HepG2 (cell line): Measurements from ENCODE around the gene BRAT1. TPM values are rescaled to one million over a fixed set of nuclear protein-coding genes. Genes with fewer than 3 reads are reported as not detected.

ENCODE experiments used
- BHLHE40 ChIP-seq: IDR thresholded peaks from 2 replicates; pipeline ENCODE4 v1.6.1; 2011; ENCODE audit warnings: low read length, improper control_type of control experiment
- HMG20A ChIP-seq: IDR thresholded peaks from 2 replicates; pipeline ENCODE4 v1.6.1; 2016; ENCODE audit warnings: borderline replicate concordance
- KDM5B ChIP-seq: sonication (generic); formaldehyde crosslinking; IDR thresholded peaks from 2 replicates; pipeline ENCODE4 v1.4.0; 2020; ENCODE audit warnings: missing genetic modification reagents, mild to moderate bottlenecking, borderline replicate concordance
- MEF2D ChIP-seq: sonication (generic); formaldehyde crosslinking; IDR thresholded peaks from 2 replicates; pipeline ENCODE4 v1.5.1; 2020; ENCODE audit warnings: mild to moderate bottlenecking, missing genetic modification reagents
- POLR2A ChIP-seq, 2 experiments: IDR thresholded peaks; 2 replicates each; pipeline ENCODE4 v1.6.1; 2011; ENCODE audit warnings: low read depth in 2 of 2, low read length in 2 of 2, mild to moderate bottlenecking in 1 of 2, moderate library complexity in 1 of 2; ENCODE audit not compliant: insufficient read depth in 1 of 2
- POLR2G ChIP-seq: fragments of 200-400 bp; formaldehyde crosslinking; IDR thresholded peaks from 2 replicates; pipeline ENCODE4 v1.6.1; 2018; ENCODE audit warnings: mild to moderate bottlenecking, low read depth, low read length, moderate library complexity
- REPIN1 ChIP-seq: sonication (generic); formaldehyde crosslinking; IDR thresholded peaks from 2 replicates; pipeline ENCODE4 v1.8.0; 2022; ENCODE audit warnings: missing genetic modification reagents, low read depth, mild to moderate bottlenecking, borderline replicate concordance
- TARDBP ChIP-seq: sonication (generic); formaldehyde crosslinking; IDR thresholded peaks from 2 replicates; pipeline ENCODE4 v1.8.0; 2022; ENCODE audit warnings: mild to moderate bottlenecking, missing genetic modification reagents
- ZNF234 ChIP-seq: sonication (generic); formaldehyde crosslinking; conservative IDR thresholded peaks from 2 replicates; pipeline ENCODE4 v1.5.1; 2020; ENCODE audit warnings: mild to moderate bottlenecking, missing genetic modification reagents
- ZNF33B ChIP-seq: sonication (generic); formaldehyde crosslinking; IDR thresholded peaks from 2 replicates; pipeline ENCODE4 v1.5.1; 2020; ENCODE audit warnings: mild to moderate bottlenecking, missing genetic modification reagents
- ZNF501 ChIP-seq: sonication (generic); formaldehyde crosslinking; IDR thresholded peaks from 2 replicates; pipeline ENCODE4 v1.5.1; 2020; ENCODE audit warnings: mild to moderate bottlenecking, moderate library complexity, missing genetic modification reagents
- ZNF777 ChIP-seq: sonication (generic); formaldehyde crosslinking; IDR thresholded peaks from 2 replicates; pipeline ENCODE4 v1.4.0; 2020; ENCODE audit warnings: missing genetic modification reagents
- polyA plus RNA-seq, 8 experiments: library from polyadenylated mRNA; depleted of rRNA in 3 of 8; stranded (reverse) in 7 of 8; unstranded in 1 of 8; fragments of >200 nt; fragmentation: Illumina TruSeq in 4 of 8; extraction: Trizol in 4 of 8; gene quantifications; 2 replicates each; pipeline versions ENCODE4 v1.2.1 to v1.2.3, GENCODE V29; 2011 to 2016; ENCODE audit warnings: low read depth in 4 of 8, missing spikeins in 1 of 8, mixed read lengths in 1 of 8; ENCODE audit not compliant: insufficient read depth in 1 of 8
- total RNA-seq, 5 experiments: library from RNA; depleted of rRNA; stranded (reverse); fragments of >200 nt; fragmentation: Illumina TruSeq; extraction: Trizol; gene quantifications; 2 replicates each; pipeline ENCODE4 v1.2.3, GENCODE V29; 2016; ENCODE audit warnings: low read depth in 1 of 5
- TF ChIP-seq, protein P1 (sequence below): sonication (generic); formaldehyde crosslinking; IDR thresholded peaks from 2 replicates; pipeline ENCODE4 v1.8.0; 2022; ENCODE audit warnings: low read depth, missing genetic modification reagents
- TF ChIP-seq, protein P2 (sequence below): sonication (generic); formaldehyde crosslinking; IDR thresholded peaks from 2 replicates; pipeline ENCODE4 v1.4.0; 2020; ENCODE audit warnings: missing genetic modification reagents
- TF ChIP-seq, protein P3 (sequence below), 2 experiments: sonication (generic) in 1 of 2; formaldehyde crosslinking in 1 of 2; IDR thresholded peaks; 2 replicates each; pipeline versions ENCODE4 v1.4.0 to v1.6.1; 2016 to 2020; ENCODE audit warnings: borderline replicate concordance in 1 of 2, low read depth in 1 of 2, mild to moderate bottlenecking in 1 of 2, missing genetic modification reagents in 1 of 2
- TF ChIP-seq, protein P4 (sequence below): sonication (generic); formaldehyde crosslinking; conservative IDR thresholded peaks from 2 replicates; pipeline ENCODE4 v1.8.0; 2022; ENCODE audit warnings: low read depth, missing genetic modification reagents
- TF ChIP-seq, protein P5 (sequence below): sonication (generic); formaldehyde crosslinking; IDR thresholded peaks from 2 replicates; pipeline ENCODE4 v1.5.1; 2020; ENCODE audit warnings: missing genetic modification reagents, mild to moderate bottlenecking, borderline replicate concordance

BRAT1 gene
- total and polyA plus RNA-seq, 2 of the 13 experiments (the other 11 are each of a cell fraction or from before 2014, with no cell fraction given) = 10.2 to 20.3 TPM

DNA sequence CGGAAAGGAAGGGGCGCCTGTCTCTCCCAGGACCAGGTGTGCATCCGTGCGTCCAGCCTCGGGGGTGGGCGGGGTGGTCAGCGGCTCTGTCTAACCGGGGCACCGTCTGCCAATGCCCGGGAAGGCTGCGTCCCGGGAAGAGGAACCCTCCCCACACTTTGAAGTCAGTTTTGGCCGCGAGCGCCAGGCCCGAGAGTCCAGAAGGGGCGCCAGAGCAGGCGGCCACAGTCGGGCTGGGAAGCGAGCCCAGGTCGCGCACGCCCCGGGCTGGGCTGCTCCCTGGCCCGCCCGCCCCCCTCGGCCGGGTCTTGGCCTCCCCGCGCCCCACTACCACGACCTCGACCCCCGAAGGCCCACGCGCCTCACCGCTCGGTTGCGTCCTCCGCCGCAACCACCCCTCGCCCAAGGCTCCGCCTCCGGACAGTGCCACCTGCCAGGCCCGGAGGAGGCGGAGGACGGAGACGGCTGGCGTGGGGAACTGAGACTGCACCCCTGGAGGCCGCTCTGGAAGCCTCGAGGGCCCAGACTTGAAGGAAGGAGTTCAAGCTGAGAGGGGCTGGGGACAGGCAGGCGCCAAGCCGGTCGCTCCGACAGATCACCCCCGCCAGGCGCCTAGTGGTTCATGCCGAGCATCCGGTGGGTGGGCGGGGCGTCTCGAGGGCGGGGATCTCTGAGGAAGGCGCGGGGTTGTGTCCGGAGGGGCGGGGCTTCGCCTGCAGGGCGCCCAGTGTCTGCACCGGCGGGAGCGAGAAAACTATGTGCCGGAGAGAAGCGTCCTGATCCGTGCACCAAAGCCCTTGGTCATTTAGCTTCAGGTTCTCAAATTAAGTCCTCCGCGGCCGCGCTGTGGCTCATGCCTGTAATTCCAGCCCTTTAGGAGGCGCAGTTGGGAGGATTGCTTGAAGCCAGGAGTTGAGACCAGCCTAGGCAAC, at the start of gene BRAT1 (continued):
- TF ChIP-seq, protein P1, sequence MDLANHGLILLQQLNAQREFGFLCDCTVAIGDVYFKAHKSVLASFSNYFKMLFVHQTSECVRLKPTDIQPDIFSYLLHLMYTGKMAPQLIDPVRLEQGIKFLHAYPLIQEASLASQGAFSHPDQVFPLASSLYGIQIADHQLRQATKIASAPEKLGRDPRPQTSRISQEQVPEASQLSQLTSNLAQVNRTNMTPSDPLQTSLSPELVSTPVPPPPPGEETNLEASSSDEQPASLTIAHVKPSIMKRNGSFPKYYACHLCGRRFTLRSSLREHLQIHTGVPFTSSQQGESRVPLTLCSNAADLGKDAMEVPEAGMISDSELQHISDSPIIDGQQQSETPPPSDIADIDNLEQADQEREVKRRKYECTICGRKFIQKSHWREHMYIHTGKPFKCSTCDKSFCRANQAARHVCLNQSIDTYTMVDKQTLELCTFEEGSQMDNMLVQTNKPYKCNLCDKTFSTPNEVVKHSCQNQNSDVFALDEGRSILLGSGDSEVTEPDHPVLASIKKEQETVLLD = 0 out of 2 replicates have a peak, but pooled peaks have one; percentile 39
- TF ChIP-seq, protein P2, sequence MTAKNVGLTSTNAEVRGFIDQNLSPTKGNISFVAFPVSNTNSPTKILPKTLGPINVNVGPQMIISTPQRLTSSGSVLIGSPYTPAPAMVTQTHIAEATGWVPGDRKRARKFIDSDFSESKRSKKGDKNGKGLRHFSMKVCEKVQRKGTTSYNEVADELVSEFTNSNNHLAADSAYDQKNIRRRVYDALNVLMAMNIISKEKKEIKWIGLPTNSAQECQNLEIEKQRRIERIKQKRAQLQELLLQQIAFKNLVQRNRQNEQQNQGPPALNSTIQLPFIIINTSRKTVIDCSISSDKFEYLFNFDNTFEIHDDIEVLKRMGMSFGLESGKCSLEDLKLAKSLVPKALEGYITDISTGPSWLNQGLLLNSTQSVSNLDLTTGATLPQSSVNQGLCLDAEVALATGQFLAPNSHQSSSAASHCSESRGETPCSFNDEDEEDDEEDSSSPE (CRISPR knock-in tag) = 0 out of 2 replicates have a peak, but pooled peaks have one; percentile 28
- peak; percentile 71; the same call in 1 of the 2 replicates for TF ChIP-seq KDM5B
- TF ChIP-seq ZNF777 = peak; percentile 70; the same call in 1 of the 2 replicates
- TF ChIP-seq POLR2G = peak; percentile 87
- peak; percentile 40; the same call in 1 of the 2 replicates for TF ChIP-seq MEF2D
- TF ChIP-seq, protein P3, sequence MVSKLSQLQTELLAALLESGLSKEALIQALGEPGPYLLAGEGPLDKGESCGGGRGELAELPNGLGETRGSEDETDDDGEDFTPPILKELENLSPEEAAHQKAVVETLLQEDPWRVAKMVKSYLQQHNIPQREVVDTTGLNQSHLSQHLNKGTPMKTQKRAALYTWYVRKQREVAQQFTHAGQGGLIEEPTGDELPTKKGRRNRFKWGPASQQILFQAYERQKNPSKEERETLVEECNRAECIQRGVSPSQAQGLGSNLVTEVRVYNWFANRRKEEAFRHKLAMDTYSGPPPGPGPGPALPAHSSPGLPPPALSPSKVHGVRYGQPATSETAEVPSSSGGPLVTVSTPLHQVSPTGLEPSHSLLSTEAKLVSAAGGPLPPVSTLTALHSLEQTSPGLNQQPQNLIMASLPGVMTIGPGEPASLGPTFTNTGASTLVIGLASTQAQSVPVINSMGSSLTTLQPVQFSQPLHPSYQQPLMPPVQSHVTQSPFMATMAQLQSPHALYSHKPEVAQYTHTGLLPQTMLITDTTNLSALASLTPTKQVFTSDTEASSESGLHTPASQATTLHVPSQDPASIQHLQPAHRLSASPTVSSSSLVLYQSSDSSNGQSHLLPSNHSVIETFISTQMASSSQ (IDR thresholded peaks at IDR 0.05; ENCODE audit: low read depth) = no peak
- TF ChIP-seq, protein P3 (CRISPR knock-in tag; IDR thresholded peaks at IDR 0.05; ENCODE audit: borderline replicate concordance) = 0 out of 2 replicates have a peak, but pooled peaks have one; percentile 68
- 0 out of 2 replicates have a peak, but pooled peaks have one; percentile 43 for TF ChIP-seq ZNF33B (CRISPR knock-in tag)
- peak; percentile 58 to 91 for TF ChIP-seq POLR2A (IDR thresholded peaks at IDR 0.05; ENCODE audit: insufficient read depth in 1 of 2, low read depth in 2 of 2, low read length in 2 of 2)
- TF ChIP-seq, protein P4, sequence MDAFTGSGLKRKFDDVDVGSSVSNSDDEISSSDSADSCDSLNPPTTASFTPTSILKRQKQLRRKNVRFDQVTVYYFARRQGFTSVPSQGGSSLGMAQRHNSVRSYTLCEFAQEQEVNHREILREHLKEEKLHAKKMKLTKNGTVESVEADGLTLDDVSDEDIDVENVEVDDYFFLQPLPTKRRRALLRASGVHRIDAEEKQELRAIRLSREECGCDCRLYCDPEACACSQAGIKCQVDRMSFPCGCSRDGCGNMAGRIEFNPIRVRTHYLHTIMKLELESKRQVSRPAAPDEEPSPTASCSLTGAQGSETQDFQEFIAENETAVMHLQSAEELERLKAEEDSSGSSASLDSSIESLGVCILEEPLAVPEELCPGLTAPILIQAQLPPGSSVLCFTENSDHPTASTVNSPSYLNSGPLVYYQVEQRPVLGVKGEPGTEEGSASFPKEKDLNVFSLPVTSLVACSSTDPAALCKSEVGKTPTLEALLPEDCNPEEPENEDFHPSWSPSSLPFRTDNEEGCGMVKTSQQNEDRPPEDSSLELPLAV = no peak
- TF ChIP-seq, protein P5, sequence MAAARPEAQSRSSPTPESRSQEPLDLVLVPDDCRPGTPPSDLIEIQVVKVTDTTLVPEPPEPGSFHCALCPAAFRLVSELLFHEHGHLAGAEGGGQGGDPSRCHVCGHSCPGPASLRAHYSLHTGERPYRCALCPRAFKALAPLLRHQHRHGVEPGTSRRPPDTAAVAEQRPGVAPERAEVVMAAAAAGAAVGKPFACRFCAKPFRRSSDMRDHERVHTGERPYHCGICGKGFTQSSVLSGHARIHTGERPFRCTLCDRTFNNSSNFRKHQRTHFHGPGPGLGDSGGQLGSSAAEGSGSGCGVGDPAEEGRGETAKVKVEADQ (CRISPR knock-in tag) = 0 out of 2 replicates have a peak, but pooled peaks have one; percentile 62
- TF ChIP-seq BHLHE40 = peak; percentile 94
- peak; percentile 44; the same call in 1 of the 2 replicates for TF ChIP-seq ZNF501 (CRISPR knock-in tag)
- peak; percentile 78 for TF ChIP-seq REPIN1
- no peak for TF ChIP-seq TARDBP (CRISPR knock-in tag)
- TF ChIP-seq ZNF234 = 0 out of 2 replicates have a peak, but pooled peaks have one; percentile 52
- 0 out of 2 replicates have a peak, but pooled peaks have one; percentile 9 for TF ChIP-seq HMG20A
